Neuron (in vitro differentiated cells): ENCODE data around the gene LONP1.
"Not testable (repeated sequence)": the region's sequence is repeated elsewhere in the genome, so short reads cannot be mapped to it uniquely, and the experiment has no call there.

ENCODE experiments used
- H2AFZ ChIP-seq: one replicate; pipeline ENCODE4 v1.6.1; 2013; ENCODE audit warnings: low read depth, mild to moderate bottlenecking, inconsistent platforms, low read length, moderate library complexity
- H3K27me3 ChIP-seq: one replicate; pipeline ENCODE4 v1.6.1; 2013; ENCODE audit warnings: low read length; ENCODE audit not compliant: insufficient read depth
- H3K36me3 ChIP-seq: one replicate; pipeline ENCODE4 v1.6.1; 2013; ENCODE audit warnings: low read length; ENCODE audit not compliant: insufficient read depth
- H3K4me1 ChIP-seq: one replicate; pipeline ENCODE4 v1.6.1; 2013; ENCODE audit warnings: low read length; ENCODE audit not compliant: insufficient read depth
- H3K4me3 ChIP-seq: 2 replicates; pipeline ENCODE4 v1.5.1; 2013; ENCODE audit warnings: mild to moderate bottlenecking, low read length, moderate library complexity
- H3K9me3 ChIP-seq: one replicate; pipeline ENCODE4 v1.6.1; 2013; ENCODE audit warnings: low read length

LONP1 gene

GRCh38 chr19:5733172-5733571 lies 13.2 kb upstream of the LONP1 start:
- not testable (repeated sequence) for H2AFZ ChIP-seq, H3K4me1 ChIP-seq, H3K36me3 ChIP-seq, H3K9me3 ChIP-seq, H3K4me3 ChIP-seq, H3K27me3 ChIP-seq

- Histone ChIP-seq H3K4me1 (no peaks in the 10 kb centered on the region), H3K27me3 (no peaks in the 10 kb centered on the region), H3K36me3 (no peaks in the 10 kb centered on the region), H3K4me3 (no peak overlapping the region), H2AFZ (no peak overlapping the region), H3K9me3 (no peaks in the 10 kb centered on the region)
Measured at GRCh38 chr19:5727453-5728050, 7.6 kb upstream of the LONP1 start.

- Histone ChIP-seq H3K4me1 (peaks cover 12% of the 10 kb centered on the region), H3K27me3 (no peaks in the 10 kb centered on the region), H3K36me3 (peaks cover 7% of the 10 kb centered on the region), H3K9me3 (no peaks in the 10 kb centered on the region), H3K4me3 (peak overlapping the region; percentile 83), H2AFZ (no peak overlapping the region)
Measured at GRCh38 chr19:5719274-5719960, 529 bp downstream of the LONP1 start.

GRCh38 chr19:5718579-5719273 lies 1.2 kb downstream of the LONP1 start:
- peak overlapping the region; percentile 83 for H3K4me3 ChIP-seq
- peaks cover 11% of the 10 kb centered on the region for H3K36me3 ChIP-seq
- no peaks in the 10 kb centered on the region for H3K27me3 ChIP-seq
- H3K9me3 ChIP-seq: no peaks in the 10 kb centered on the region
- peaks cover 12% of the 10 kb centered on the region for H3K4me1 ChIP-seq
- no peak overlapping the region for H2AFZ ChIP-seq

- Histone ChIP-seq H3K4me3 (peak overlapping the region; percentile 83), H3K9me3 (no peaks in the 10 kb centered on the region), H3K36me3 (peaks cover 16% of the 10 kb centered on the region), H3K4me1 (peaks cover 12% of the 10 kb centered on the region), H2AFZ (no peak overlapping the region), H3K27me3 (no peaks in the 10 kb centered on the region)
Measured at GRCh38 chr19:5718037-5718578, 1.8 kb downstream of the LONP1 start.

GRCh38 chr19:5717215-5717935 lies 2.6 kb downstream of the LONP1 start:
- Histone ChIP-seq H3K9me3 (no peaks in the 10 kb centered on the region), H3K4me1 (peaks cover 12% of the 10 kb centered on the region), H2AFZ (no peak overlapping the region), H3K36me3 (peaks cover 22% of the 10 kb centered on the region), H3K27me3 (no peaks in the 10 kb centered on the region), H3K4me3 (no peak overlapping the region)

GRCh38 chr19:5714816-5715215 lies 5.1 kb downstream of the LONP1 start:
- no peaks in the 10 kb centered on the region for H3K9me3 ChIP-seq
- no peak overlapping the region for H3K4me3 ChIP-seq
- H3K36me3 ChIP-seq: peaks cover 43% of the 10 kb centered on the region
- no peaks in the 10 kb centered on the region for H3K27me3 ChIP-seq
- H3K4me1 ChIP-seq: peaks cover 12% of the 10 kb centered on the region
- H2AFZ ChIP-seq: no peak overlapping the region

- Histone ChIP-seq H3K4me3 (no peak overlapping the region), H3K36me3 (peaks cover 49% of the 10 kb centered on the region), H3K9me3 (no peaks in the 10 kb centered on the region), H3K4me1 (peaks cover 3% of the 10 kb centered on the region), H3K27me3 (no peaks in the 10 kb centered on the region), H2AFZ (no peak overlapping the region)
Measured at GRCh38 chr19:5713228-5713627, 6.7 kb downstream of the LONP1 start.

GRCh38 chr19:5711713-5712161 lies 8.2 kb downstream of the LONP1 start:
- H3K36me3 ChIP-seq: peaks cover 56% of the 10 kb centered on the region
- no peak overlapping the region for H2AFZ ChIP-seq
- H3K4me3 ChIP-seq: no peak overlapping the region
- no peaks in the 10 kb centered on the region for H3K4me1 ChIP-seq
- no peaks in the 10 kb centered on the region for H3K27me3 ChIP-seq
- no peaks in the 10 kb centered on the region for H3K9me3 ChIP-seq

GRCh38 chr19:5711025-5711424 lies 8.9 kb downstream of the LONP1 start:
- Histone ChIP-seq H2AFZ (no peak overlapping the region), H3K4me3 (no peak overlapping the region), H3K36me3 (peaks cover 60% of the 10 kb centered on the region), H3K27me3 (no peaks in the 10 kb centered on the region), H3K4me1 (no peaks in the 10 kb centered on the region), H3K9me3 (no peaks in the 10 kb centered on the region)

- Histone ChIP-seq H3K36me3 (peaks cover 79% of the 10 kb centered on the region), H3K27me3 (no peaks in the 10 kb centered on the region), H3K4me1 (no peaks in the 10 kb centered on the region), H3K4me3 (no peak overlapping the region), H2AFZ (no peak overlapping the region), H3K9me3 (peaks cover 5% of the 10 kb centered on the region)
Measured at GRCh38 chr19:5707576-5708575, 12.1 kb downstream of the LONP1 start.
